HG02885 (cell line): ENCODE measurements around the gene DNAAF8.
"Not testable (repeated sequence)": the region's sequence is repeated elsewhere in the genome, so short reads cannot be mapped to it uniquely, and the experiment has no call there.

Source experiments
- ATAC-seq: cut with Tn5 transposase; IDR thresholded peaks from one replicate; pipeline ENCODE4 v1.9.1; 2021; ENCODE audit warnings: mild to moderate bottlenecking; ENCODE audit not compliant: unreplicated experiment, poor library complexity

Gene DNAAF8

GRCh38 chr16:4714996-4715395 is 19.3 kb upstream of the DNAAF8 start:
- ATAC-seq, result no peak

GRCh38 chr16:4718466-4718865 is 15.9 kb upstream of the DNAAF8 start:
- no peak for ATAC-seq

DNA sequence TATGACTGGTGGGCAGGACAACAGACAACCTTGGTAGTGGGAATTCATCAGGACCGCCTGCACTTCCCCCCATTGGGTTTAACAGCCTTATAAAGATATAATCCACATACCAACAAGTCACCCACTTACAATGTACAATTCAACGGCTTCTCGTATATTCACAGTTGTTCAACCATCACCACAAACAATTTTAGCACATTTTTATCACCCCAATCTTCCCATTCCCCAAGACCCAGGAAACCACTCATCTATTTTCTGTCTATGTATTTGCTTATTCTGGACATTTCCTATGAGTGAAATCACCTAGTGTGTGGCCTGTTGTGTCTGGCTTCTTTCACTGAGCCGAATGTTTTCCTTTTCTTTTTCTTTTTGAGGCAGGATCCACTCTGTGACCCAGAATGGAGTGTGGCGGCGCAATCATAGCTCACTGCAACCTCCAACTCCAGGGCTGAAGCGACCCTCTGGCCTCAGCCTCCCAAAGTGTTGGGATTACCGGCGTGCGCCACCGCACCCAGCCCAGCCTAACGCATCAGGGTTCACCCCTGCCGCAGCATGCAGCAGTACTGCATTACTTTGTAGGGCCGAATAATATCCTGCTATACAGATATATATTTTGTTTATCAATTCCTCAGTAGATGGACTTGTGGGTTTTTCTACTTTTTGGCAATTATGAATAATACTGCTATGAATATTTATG is 11.1 kb upstream of the DNAAF8 start:
- no peak for ATAC-seq

GRCh38 chr16:4724661-4725270 is 9.6 kb upstream of the DNAAF8 start:
- ATAC-seq, result no peak

DNA sequence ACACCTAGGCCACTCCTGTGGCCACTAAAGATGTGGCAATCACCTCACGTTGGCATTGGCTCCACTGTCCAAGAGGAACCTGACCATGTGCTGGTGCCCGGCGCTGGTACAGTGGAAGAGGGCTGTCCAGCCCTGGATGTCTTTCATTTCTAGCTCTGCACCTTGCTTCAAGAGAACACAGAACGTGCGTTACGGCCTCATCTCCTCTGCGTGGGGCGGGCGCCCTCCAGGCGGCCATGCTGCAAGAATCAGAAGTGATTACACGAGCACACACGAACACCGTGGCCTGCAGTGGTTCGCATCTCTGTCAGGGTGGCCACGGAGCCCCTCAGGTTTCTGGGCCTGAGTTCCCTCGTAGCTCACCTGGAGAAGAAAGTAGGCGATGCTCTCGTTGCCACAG is 7.7 kb upstream of the DNAAF8 start:
- no peak for ATAC-seq

DNA sequence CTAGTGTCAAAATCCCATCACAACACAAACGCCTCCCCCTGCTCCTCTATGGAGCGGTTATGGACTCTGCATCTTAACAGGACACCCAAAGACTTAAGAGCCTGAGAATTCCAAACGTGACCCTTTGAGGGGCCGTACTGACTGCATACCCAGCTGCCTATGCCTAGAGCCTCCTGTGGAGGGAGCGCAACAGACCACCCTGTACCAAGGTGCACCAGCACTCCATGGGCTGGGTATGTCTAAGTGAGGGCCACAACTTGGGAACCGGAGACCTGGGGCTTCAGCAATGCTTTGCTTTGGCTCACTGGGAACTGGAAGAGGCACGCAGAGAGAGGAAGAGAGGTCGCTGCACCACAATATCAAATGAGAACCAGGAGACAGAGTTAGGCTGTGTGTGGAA is 5.7 kb upstream of the DNAAF8 start:
- no peak for ATAC-seq

DNA sequence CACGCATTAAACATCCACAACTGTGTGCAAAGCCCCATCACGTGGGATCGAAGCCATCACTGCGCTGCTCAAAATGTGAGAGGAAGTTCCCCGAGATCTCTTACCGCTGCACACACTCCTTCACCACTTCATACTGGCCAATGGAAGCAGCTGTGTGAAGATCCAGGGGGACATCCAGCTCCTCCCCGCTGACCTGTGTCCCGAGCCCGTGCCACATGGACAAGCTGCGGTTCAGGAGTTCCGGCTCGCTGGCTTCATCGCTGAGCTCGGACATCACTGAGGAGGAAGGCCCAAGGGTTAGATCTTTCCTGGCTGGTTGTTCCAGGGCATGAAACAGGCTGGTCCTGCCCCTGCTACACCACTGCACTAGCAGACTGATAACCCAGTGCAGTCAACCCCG is 4.5 kb upstream of the DNAAF8 start:
- no peak for ATAC-seq

DNA sequence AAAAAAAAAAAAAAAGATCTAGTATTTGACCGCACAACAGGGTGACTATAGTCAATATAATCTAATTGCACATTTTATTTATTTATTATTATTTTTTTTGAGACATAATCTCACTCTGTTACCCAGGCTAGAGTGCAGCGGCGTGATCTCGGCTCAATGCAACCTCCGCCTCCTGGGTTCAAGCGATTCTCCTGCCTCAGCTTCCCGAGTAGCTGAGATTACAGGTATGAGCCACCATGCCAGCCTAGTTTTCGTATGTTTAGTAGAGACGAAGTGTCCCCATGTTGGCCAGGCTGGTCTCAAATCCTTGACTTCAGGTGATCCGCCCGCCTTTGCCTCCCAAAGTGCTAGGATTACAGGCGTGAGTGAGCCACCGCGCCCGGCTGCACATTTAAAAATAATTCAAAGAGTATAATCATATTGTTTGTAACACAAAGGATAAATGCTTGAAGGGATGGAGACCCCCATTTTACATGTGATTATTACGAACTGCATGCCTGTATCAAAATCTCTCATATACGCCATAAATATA is 1.1 kb upstream of the DNAAF8 start:
- no peak for ATAC-seq

DNA sequence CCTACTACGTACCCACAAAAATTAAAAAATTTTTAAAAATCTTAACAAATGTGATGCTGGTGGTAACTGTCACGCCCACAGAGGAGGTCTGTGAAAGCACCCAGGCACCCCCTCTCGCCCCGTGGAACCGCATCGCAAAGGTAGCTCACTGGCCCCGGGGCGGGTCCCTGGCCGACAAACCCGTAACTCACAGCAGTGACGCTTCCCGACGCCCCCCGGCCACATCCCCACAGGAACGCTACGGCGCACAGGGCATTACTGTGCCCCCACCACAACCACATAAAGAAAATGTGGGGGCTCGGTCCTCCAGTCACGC is 632 bp upstream of the DNAAF8 start:
- ATAC-seq, result no peak

- peak; percentile 67 for ATAC-seq
These were observed 596 bp downstream of the DNAAF8 start for GRCh38 chr16:4734730-4735535.

- ATAC-seq, result no peak
These were observed 2.2 kb downstream of the DNAAF8 start for GRCh38 chr16:4736546-4736945.

DNA sequence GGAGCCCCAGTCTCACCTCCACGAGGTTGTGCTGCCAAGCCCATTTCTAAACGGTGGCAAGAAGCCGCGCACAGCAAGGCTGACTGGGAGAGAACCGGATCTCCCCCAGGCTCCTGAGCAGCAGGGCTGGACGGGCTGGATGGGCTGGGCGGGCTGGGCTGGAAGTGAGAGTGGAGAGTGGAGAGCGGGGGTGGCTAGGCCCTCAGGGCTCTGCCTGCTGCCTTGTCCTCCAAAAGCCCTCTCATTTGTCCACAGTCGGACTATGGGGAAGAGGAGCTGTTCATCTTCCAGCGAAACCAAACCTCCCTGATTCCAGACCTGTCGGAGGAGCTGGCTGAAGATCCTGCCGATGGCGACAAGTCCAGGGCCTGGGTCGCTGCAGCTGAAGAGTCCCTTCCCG is 3.2 kb downstream of the DNAAF8 start:
- ATAC-seq, result no peak

GRCh38 chr16:4738370-4738769 is 4.0 kb downstream of the DNAAF8 start:
- not testable (repeated sequence) for ATAC-seq

- no peak for ATAC-seq
These were observed 9.0 kb downstream of the DNAAF8 start for GRCh38 chr16:4743226-4743878.

GRCh38 chr16:4744555-4745273 is 10.4 kb downstream of the DNAAF8 start:
- no peak for ATAC-seq

- ATAC-seq, result no peak
These were observed 10.9 kb downstream of the DNAAF8 start for GRCh38 chr16:4745274-4745569.

DNA sequence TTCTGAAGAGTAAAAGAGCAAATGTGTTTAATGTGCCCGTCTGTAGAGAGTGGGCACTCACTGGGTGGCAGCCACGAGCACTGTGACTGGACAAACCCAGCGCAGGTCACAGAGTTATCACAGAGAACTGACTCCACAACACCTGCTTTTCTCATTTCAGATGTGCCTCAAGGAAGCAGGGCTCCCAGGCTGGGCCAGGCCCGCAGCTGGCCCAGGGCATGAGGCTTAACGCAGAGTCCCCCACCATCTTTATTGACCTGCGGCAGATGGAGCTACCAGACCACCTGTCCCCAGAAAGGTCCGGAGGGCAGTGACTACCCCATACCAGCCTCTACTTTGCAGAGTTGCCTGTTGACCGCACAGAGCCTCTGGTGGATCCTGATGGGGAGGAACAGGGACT is 11.9 kb downstream of the DNAAF8 start:
- ATAC-seq, result no peak

GRCh38 chr16:4746991-4747574 is 12.7 kb downstream of the DNAAF8 start:
- no peak for ATAC-seq

DNA sequence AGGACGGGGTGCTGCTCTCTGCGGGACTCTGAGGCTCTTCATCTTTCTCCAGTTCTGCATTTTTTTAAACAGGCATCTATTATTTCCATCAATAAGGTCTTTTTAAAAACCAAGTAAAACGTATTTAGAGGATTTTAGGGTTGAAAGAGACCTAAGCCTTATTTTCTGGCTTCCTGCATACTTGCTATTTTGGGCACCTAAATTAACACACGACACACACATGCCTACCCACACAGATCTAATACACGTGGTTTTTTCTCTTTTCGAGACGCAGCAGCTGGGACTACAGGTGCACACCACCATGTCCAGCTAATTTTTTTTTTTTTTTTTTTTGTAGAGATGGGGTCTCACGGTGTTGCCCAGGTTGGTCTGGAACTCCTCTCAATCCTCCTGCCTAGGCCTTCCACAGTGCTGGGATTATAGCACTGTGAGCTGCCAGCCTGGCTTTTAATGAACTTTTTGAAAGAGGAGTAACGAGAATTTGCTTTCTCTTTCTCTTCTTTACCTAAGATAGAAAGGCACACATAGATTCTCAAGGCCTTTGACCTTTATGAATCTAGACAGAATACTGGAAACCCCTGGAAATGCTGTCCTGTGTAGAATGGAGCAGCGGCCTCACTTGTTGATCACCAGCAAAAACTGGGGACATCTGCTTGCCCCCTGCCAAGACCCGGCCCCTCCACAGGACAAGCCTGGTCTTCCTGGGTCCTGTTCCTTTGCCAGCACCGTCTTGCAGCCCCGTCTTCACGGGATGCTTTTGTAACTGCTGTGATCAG is 13.8 kb downstream of the DNAAF8 start:
- no peak for ATAC-seq
